Measurements from ENCODE around the gene SMURF1. TPM values are rescaled to one million over a fixed set of nuclear protein-coding genes. Genes with fewer than 3 reads are reported as not detected.
A peak's percentile ranks its signal among the peaks of the same experiment; 100 is the strongest.
"Not testable (repeated sequence)": the region's sequence is repeated elsewhere in the genome, so short reads cannot be mapped to it uniquely, and the experiment has no call there.

The SMURF1 gene
- total and polyA plus RNA-seq, 2 donors (not counting 1 experiment from before 2014, with no cell fraction given): 17.2 to 18.7 TPM

DNA sequence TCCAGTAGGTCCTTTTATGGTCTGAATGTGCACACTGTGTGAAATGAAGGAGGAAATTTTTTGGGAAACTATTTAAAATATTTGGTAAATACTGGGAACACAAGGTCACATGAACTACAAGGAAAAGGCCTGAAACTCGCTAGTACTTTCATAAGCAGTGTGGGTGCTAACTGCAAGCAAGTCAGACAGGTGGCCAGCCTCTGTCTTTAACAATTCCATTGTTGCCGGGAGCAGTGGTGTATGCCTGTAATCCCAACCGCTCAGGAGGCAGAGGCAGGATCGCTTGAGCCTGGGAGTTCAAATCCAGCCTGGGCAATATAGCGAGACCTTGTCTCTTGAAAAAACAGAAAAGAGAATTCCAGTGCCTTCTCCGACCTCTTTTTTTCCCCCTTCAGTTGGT, 37.5 kb downstream of the SMURF1 start:
- H3K36me3 ChIP-seq (ENCODE audit: control insufficient read depth, insufficient read depth, low read length): no peaks in the 10 kb centered on the region
- peaks cover 2% of the 10 kb centered on the region for H4K20me1 ChIP-seq (ENCODE audit: control insufficient read depth, extremely low read depth, insufficient read depth, low read length)
- no peak for TF ChIP-seq EZH2 (IDR thresholded peaks at IDR 0.05; ENCODE audit: low read length, missing control alignments)
- no peak for TF ChIP-seq CTCF (conservative IDR thresholded peaks at IDR 0.05 in 1 of 2, IDR thresholded peaks at IDR 0.05 in 1 of 2; ENCODE audit: low read depth in 1 of 2, low read length in 2 of 2)
- H3K4me2 ChIP-seq (ENCODE audit: extremely low read depth, insufficient read depth, low read length): no peak overlapping the region
- peaks cover 67% of the 10 kb centered on the region for H3K79me2 ChIP-seq (ENCODE audit: control insufficient read depth, insufficient read depth, low read length)
- no peaks in the 10 kb centered on the region for H3K9me3 ChIP-seq (ENCODE audit: control insufficient read depth, insufficient read depth, low read depth, low read length)
- H3K27me3 ChIP-seq (ENCODE audit: control insufficient read depth, insufficient read depth, low read length): no peaks in the 10 kb centered on the region
- no peak overlapping the region for H2AFZ ChIP-seq (ENCODE audit: low read length)
- peak overlapping the region; percentile 32 for H3K27ac ChIP-seq (ENCODE audit: insufficient read depth, low read length)
- H3K4me3 ChIP-seq (replicated peaks in 1 of 4; ENCODE audit: control extremely low read depth in 1 of 4, insufficient read depth in 1 of 4, low read depth in 3 of 4, low read length in 4 of 4): no peak overlapping the region
- H3K4me1 ChIP-seq (ENCODE audit: control insufficient read depth, extremely low read depth, insufficient read depth, low read length): peaks cover 36% of the 10 kb centered on the region
- no peak overlapping the region for H3K9ac ChIP-seq (ENCODE audit: insufficient read depth, low read length)
- no peak for DNase-seq (ENCODE audit: low read depth in 2 of 2)

DNA sequence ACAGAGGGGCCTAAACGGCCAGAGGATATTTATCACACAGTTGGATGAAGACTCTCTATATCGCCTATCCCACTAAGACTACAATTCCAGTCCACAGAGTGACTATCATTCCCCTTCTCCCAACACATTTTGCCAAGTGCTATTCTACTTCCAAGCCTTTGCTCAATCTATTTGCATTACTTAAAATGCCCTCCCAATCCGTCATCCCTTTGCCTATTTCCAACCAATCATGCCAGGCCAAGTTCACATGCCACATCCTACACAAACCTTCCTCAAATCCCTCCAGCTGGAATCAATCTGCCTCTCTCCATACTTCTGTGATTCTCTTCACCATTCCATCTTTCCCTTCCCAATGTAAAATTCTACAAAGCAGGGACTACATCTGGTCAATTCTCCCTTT, 38.2 kb downstream of the SMURF1 start:
- Histone ChIP-seq H4K20me1 (ENCODE audit: control insufficient read depth, extremely low read depth, insufficient read depth, low read length) (peaks cover under 1% of the 10 kb centered on the region), H3K27ac (ENCODE audit: insufficient read depth, low read length) (no peak overlapping the region)
- TF ChIP-seq CTCF (conservative IDR thresholded peaks at IDR 0.05 in 1 of 2, IDR thresholded peaks at IDR 0.05 in 1 of 2; ENCODE audit: low read depth in 1 of 2, low read length in 2 of 2) (no peak), EZH2 (IDR thresholded peaks at IDR 0.05; ENCODE audit: low read length, missing control alignments) (no peak)

GRCh38 chr7:99104631-99105030, 39.3 kb downstream of the SMURF1 start:
- Histone ChIP-seq H3K4me2 (ENCODE audit: extremely low read depth, insufficient read depth, low read length) (no peak overlapping the region), H3K27ac (ENCODE audit: insufficient read depth, low read length) (no peak overlapping the region), H3K4me3 (replicated peaks in 1 of 4; ENCODE audit: control extremely low read depth in 1 of 4, insufficient read depth in 1 of 4, low read depth in 3 of 4, low read length in 4 of 4) (no peak overlapping the region), H4K20me1 (ENCODE audit: control insufficient read depth, extremely low read depth, insufficient read depth, low read length) (no peaks in the 10 kb centered on the region), H3K9ac (ENCODE audit: insufficient read depth, low read length) (no peak overlapping the region), H2AFZ (ENCODE audit: low read length) (no peak overlapping the region), H3K4me1 (ENCODE audit: control insufficient read depth, extremely low read depth, insufficient read depth, low read length) (peaks cover 29% of the 10 kb centered on the region), H3K79me2 (ENCODE audit: control insufficient read depth, insufficient read depth, low read length) (peaks cover 70% of the 10 kb centered on the region), H3K36me3 (ENCODE audit: control insufficient read depth, insufficient read depth, low read length) (no peaks in the 10 kb centered on the region), H3K27me3 (ENCODE audit: control insufficient read depth, insufficient read depth, low read length) (no peaks in the 10 kb centered on the region), H3K9me3 (ENCODE audit: control insufficient read depth, insufficient read depth, low read depth, low read length) (no peaks in the 10 kb centered on the region)
- TF ChIP-seq EZH2 (IDR thresholded peaks at IDR 0.05; ENCODE audit: low read length, missing control alignments): no peak
- no peak for TF ChIP-seq CTCF (conservative IDR thresholded peaks at IDR 0.05 in 1 of 2, IDR thresholded peaks at IDR 0.05 in 1 of 2; ENCODE audit: low read depth in 1 of 2, low read length in 2 of 2)
- no peak for DNase-seq (ENCODE audit: low read depth in 2 of 2)

More for the DNA sequence above, 38.2 kb downstream of the SMURF1 start:
- Histone ChIP-seq H3K79me2 (ENCODE audit: control insufficient read depth, insufficient read depth, low read length) (peaks cover 68% of the 10 kb centered on the region), H3K4me1 (ENCODE audit: control insufficient read depth, extremely low read depth, insufficient read depth, low read length) (peaks cover 35% of the 10 kb centered on the region), H3K27me3 (ENCODE audit: control insufficient read depth, insufficient read depth, low read length) (no peaks in the 10 kb centered on the region), H3K9ac (ENCODE audit: insufficient read depth, low read length) (no peak overlapping the region), H3K9me3 (ENCODE audit: control insufficient read depth, insufficient read depth, low read depth, low read length) (no peaks in the 10 kb centered on the region), H2AFZ (ENCODE audit: low read length) (no peak overlapping the region), H3K4me3 (replicated peaks in 1 of 4; ENCODE audit: control extremely low read depth in 1 of 4, insufficient read depth in 1 of 4, low read depth in 3 of 4, low read length in 4 of 4) (no peak overlapping the region), H3K36me3 (ENCODE audit: control insufficient read depth, insufficient read depth, low read length) (no peaks in the 10 kb centered on the region), H3K4me2 (ENCODE audit: extremely low read depth, insufficient read depth, low read length) (no peak overlapping the region)
- DNase-seq (ENCODE audit: low read depth in 2 of 2): peak in 1 of 2 donors; percentile 38

DNA sequence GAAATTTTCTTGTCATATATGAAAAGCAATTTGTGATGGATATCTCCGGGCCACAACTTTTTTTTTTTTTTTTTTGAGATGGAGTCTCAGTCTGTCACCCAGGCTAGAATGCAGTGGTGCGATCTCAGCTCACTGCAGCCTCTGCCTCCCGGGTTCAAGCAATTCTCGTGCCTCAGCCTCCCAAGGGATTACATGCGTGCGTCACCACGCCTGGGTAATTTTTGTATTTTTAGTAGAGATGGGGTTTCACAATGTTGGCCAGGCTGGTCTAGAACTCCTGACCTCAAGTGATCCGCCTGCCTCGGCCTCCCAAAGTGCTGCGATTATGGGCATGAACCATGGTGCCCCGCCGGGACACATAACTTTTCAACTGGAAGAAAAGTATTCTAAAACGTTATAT, 40.1 kb downstream of the SMURF1 start:
- not testable (repeated sequence) for H2AFZ ChIP-seq (ENCODE audit: low read length); DNase-seq (ENCODE audit: low read depth in 2 of 2); H3K4me2 ChIP-seq (ENCODE audit: extremely low read depth, insufficient read depth, low read length); H4K20me1 ChIP-seq (ENCODE audit: control insufficient read depth, extremely low read depth, insufficient read depth, low read length); H3K4me3 ChIP-seq (replicated peaks in 1 of 4; ENCODE audit: control extremely low read depth in 1 of 4, insufficient read depth in 1 of 4, low read depth in 3 of 4, low read length in 4 of 4); H3K9ac ChIP-seq (ENCODE audit: insufficient read depth, low read length); H3K27me3 ChIP-seq (ENCODE audit: control insufficient read depth, insufficient read depth, low read length); H3K9me3 ChIP-seq (ENCODE audit: control insufficient read depth, insufficient read depth, low read depth, low read length); H3K36me3 ChIP-seq (ENCODE audit: control insufficient read depth, insufficient read depth, low read length)
- H3K4me1 ChIP-seq (ENCODE audit: control insufficient read depth, extremely low read depth, insufficient read depth, low read length): peaks cover 25% of the 10 kb centered on the region
- H3K27ac ChIP-seq (ENCODE audit: insufficient read depth, low read length): peak overlapping the region; percentile 64
- H3K79me2 ChIP-seq (ENCODE audit: control insufficient read depth, insufficient read depth, low read length): peaks cover 71% of the 10 kb centered on the region
